K562 (cell line): ENCODE data around the gene RAB31. TPM values are rescaled to one million over a fixed set of nuclear protein-coding genes. Genes with fewer than 3 reads are reported as not detected.

ENCODE experiments used
- ATAC-seq: fragments of 200-7000 bp; cut with Tn5 transposase; 3 replicates; pipeline ENCODE4 v1.9.1; 2020; ENCODE audit warnings: moderate library complexity
- BruUV-seq: library from RNA; stranded (reverse); fragments of 400-500 nt; replicated peaks from 2 replicates; lab custom pipeline; 2021; lab: Mats Ljungman, UMichigan
- CTCF ChIA-PET: fragments of 300-600 bp; formaldehyde crosslinking; extraction: SDS; loops from one replicate; lab custom pipeline; 2021; ENCODE audit warnings: low intra/inter-chr PET ratio; lab: Yijun Ruan, JAX
- POLR2A ChIA-PET: fragments of 300-600, 350-650 bp; sonication (Branson Sonifier 250); formaldehyde crosslinking; extraction: SDS; loops from one replicate; lab custom pipeline; 2021; ENCODE audit warnings: antibody characterized with exemption, inconsistent platforms; lab: Yijun Ruan, JAX
- DNase-seq, 4 experiments: peaks; one replicate each; pipeline versions ENCODE4 v3.0.0 to v3.0.0-alpha.2; 2011 to 2018; ENCODE audit warnings: low spot score in 3 of 4, mixed read lengths in 3 of 4; ENCODE audit errors: extremely low read depth in 1 of 4
- FAIRE-seq: peaks from 2 replicates; lab custom pipeline; 2011; peaks lifted over from hg19 to GRCh38; lab: Jason Lieb, UNC
- H2AFZ ChIP-seq: 2 replicates; pipeline ENCODE4 v1.6.0; 2011; ENCODE audit warnings: low read depth, low read length, control low read depth, inconsistent platforms
- H3K27ac ChIP-seq: fragments of 200-600 bp; 3 replicates; pipeline ENCODE4 v1.8.0; 2011; ENCODE audit warnings: low read depth, mild to moderate bottlenecking, control low read depth, inconsistent platforms, low read length, moderate library complexity, mixed read lengths; ENCODE audit errors: extremely low read depth
- H3K27me3 ChIP-seq, 2 experiments: fragments of 300-600 bp in 1 of 2; 2 replicates in 1 of 2; 3 replicates in 1 of 2; pipeline versions ENCODE4 v1.6.0 to v1.8.0; 2011; ENCODE audit warnings: inconsistent platforms in 2 of 2, low read length in 2 of 2, mild to moderate bottlenecking in 1 of 2, mixed read lengths in 1 of 2, moderate library complexity in 1 of 2; ENCODE audit not compliant: control insufficient read depth in 2 of 2, insufficient read depth in 2 of 2
- H3K36me3 ChIP-seq: fragments of 300-600 bp; 3 replicates; pipeline ENCODE4 v1.8.0; 2011; ENCODE audit warnings: mild to moderate bottlenecking, low read length, inconsistent platforms; ENCODE audit not compliant: control insufficient read depth, insufficient read depth
- H3K4me1 ChIP-seq, 2 experiments: fragments of 200-600 bp in 1 of 2; replicated peaks in 1 of 2; 2 replicates in 1 of 2; 3 replicates in 1 of 2; pipeline versions ENCODE4 v1.5.1 to v1.8.0; 2011; ENCODE audit warnings: inconsistent platforms in 2 of 2, low read length in 2 of 2, mild to moderate bottlenecking in 1 of 2, mixed read lengths in 1 of 2, moderate library complexity in 1 of 2; ENCODE audit not compliant: control insufficient read depth in 2 of 2, insufficient read depth in 2 of 2
- H3K4me2 ChIP-seq: 2 replicates; pipeline ENCODE4 v1.6.1; 2011; ENCODE audit warnings: low read length, control low read depth, inconsistent platforms, mixed read lengths; ENCODE audit not compliant: insufficient read depth
- H3K4me3 ChIP-seq: fragments of 200-600 bp; sonication (generic), shearing (Covaris generic); 2 replicates; pipeline ENCODE4 v1.5.1; 2016; ENCODE audit warnings: control low read depth, inconsistent platforms
- H3K79me2 ChIP-seq: fragments of 200-600 bp; 3 replicates; pipeline ENCODE4 v1.8.0; 2011; ENCODE audit warnings: low read length, inconsistent platforms; ENCODE audit not compliant: control insufficient read depth, insufficient read depth
- H3K9ac ChIP-seq, 2 experiments: 2 replicates each; pipeline versions ENCODE4 v1.6.0 to v1.6.1; 2011; ENCODE audit warnings: low read depth in 2 of 2, low read length in 2 of 2, control low read depth in 1 of 2, inconsistent platforms in 1 of 2, mild to moderate bottlenecking in 1 of 2, mixed read lengths in 1 of 2; ENCODE audit not compliant: insufficient read depth in 1 of 2
- H3K9me1 ChIP-seq: one replicate; pipeline ENCODE4 v1.6.0; 2011; ENCODE audit warnings: inconsistent platforms, mild to moderate bottlenecking, low read length, moderate library complexity; ENCODE audit not compliant: control insufficient read depth, insufficient read depth
- H3K9me3 ChIP-seq: replicated peaks from 2 replicates; pipeline ENCODE4 v1.5.1; 2011; ENCODE audit warnings: low read depth, low read length, inconsistent platforms; ENCODE audit not compliant: control insufficient read depth, insufficient read depth
- H4K20me1 ChIP-seq: replicated peaks from 2 replicates; pipeline ENCODE4 v1.6.1; 2011; ENCODE audit warnings: low read length, inconsistent platforms, mixed read lengths; ENCODE audit not compliant: control insufficient read depth, insufficient read depth
- ARID2 ChIP-seq: fragments of 450-650 bp; IDR thresholded peaks from 2 replicates; pipeline ENCODE4 v1.6.1; 2017; ENCODE audit warnings: antibody characterized with exemption, mild to moderate bottlenecking
- CBX5 ChIP-seq: IDR thresholded peaks from 2 replicates; pipeline ENCODE4 v1.6.1; 2014; ENCODE audit warnings: low read depth, borderline replicate concordance
- CGGBP1 ChIP-seq: fragments of 250-450 bp; sonication (Bioruptor Pico); IDR thresholded peaks from 2 replicates; pipeline ENCODE4 v1.9.0; 2021; ENCODE audit warnings: mild to moderate bottlenecking
- E2F8 ChIP-seq: fragments of 450-650 bp; IDR thresholded peaks from 2 replicates; pipeline ENCODE4 v1.7.1; 2018; ENCODE audit warnings: mild to moderate bottlenecking, low read depth; ENCODE audit not compliant: partially characterized antibody
- HLTF ChIP-seq: fragments of 450-650 bp; IDR thresholded peaks from 2 replicates; pipeline ENCODE4 v1.6.1; 2016
- KDM5B ChIP-seq: fragments of 200-600 bp; sonication (generic); IDR thresholded peaks from 2 replicates; pipeline ENCODE4 v1.6.1; 2012; ENCODE audit warnings: low read depth, mild to moderate bottlenecking, moderate library complexity, low read length, control low read depth, inconsistent platforms; ENCODE audit not compliant: insufficient replicate concordance
- MLX ChIP-seq, 2 experiments: fragments of 450-650 bp in 1 of 2; sonication (generic) in 1 of 2; formaldehyde crosslinking; conservative IDR thresholded peaks; 2 replicates each; pipeline versions ENCODE4 v1.4.0 to v1.8.1; 2020 to 2022; ENCODE audit warnings: mild to moderate bottlenecking in 1 of 2, missing genetic modification reagents in 1 of 2
- NRF1 ChIP-seq, 2 experiments: fragments of 450-650 bp; IDR thresholded peaks in 1 of 2; conservative IDR thresholded peaks in 1 of 2; 2 replicates each; pipeline ENCODE4 v1.6.1; 2014; ENCODE audit warnings: mild to moderate bottlenecking in 2 of 2
- PPARD ChIP-seq: fragments of 250-450 bp; sonication (Bioruptor Pico); IDR thresholded peaks from 2 replicates; pipeline ENCODE4 v1.8.0; 2022; ENCODE audit warnings: inconsistent platforms, mild to moderate bottlenecking, moderate library complexity
- RBM15 ChIP-seq: fragments of 200-400 bp; formaldehyde crosslinking; IDR thresholded peaks from 2 replicates; pipeline ENCODE4 v1.6.1; 2018; ENCODE audit warnings: mild to moderate bottlenecking, low read length, moderate library complexity; ENCODE audit not compliant: insufficient read depth
- ZNF589 ChIP-seq: fragments of 200-800 bp; sonication (Bioruptor generic); IDR thresholded peaks from 2 replicates; pipeline ENCODE4 v1.6.1; 2016; ENCODE audit warnings: low read depth, missing genetic modification characterization, missing compliant biosample characterization
- ZNF766 ChIP-seq: fragments of 200-800 bp; sonication (Bioruptor generic); conservative IDR thresholded peaks from 2 replicates; pipeline ENCODE4 v1.6.1; 2016; ENCODE audit warnings: missing genetic modification characterization, missing compliant biosample characterization
- WGBS: fragments of 100-300 bp; shearing (Covaris generic); methylation state at CpG from one replicate; pipeline ENCODE4 v1.1.6; 2016; ENCODE audit warnings: low coverage, mixed read lengths; ENCODE audit not compliant: insufficient coverage; ENCODE audit errors: missing lambda C conversion rate; 5-methylcytosine and 5-hydroxymethylcytosine counted together
- in situ Hi-C: fragments of 300-500 bp; cut with MboI; formaldehyde crosslinking; loops from 4 replicates; pipeline ENCODE4 v1.15.0; 2018; ENCODE audit warnings: inconsistent platforms, mixed read lengths
- intact Hi-C: fragments of 100-400 bp; cut with micrococcal nuclease; formaldehyde crosslinking; loops from 2 replicates; pipeline ENCODE4 v1.14.2; 2022
- polyA plus RNA-seq, 8 experiments: library from polyadenylated mRNA; depleted of rRNA in 4 of 8; stranded (reverse) in 5 of 8; unstranded in 3 of 8; fragments of >200 nt; fragmentation: Nextera tagmentation in 2 of 8; fragmentation: Illumina TruSeq in 1 of 8; extraction: Ambion mirVana in 2 of 8; extraction: Trizol in 1 of 8; gene quantifications; 2 replicates each; pipeline versions ENCODE4 v1.2.1 to v1.2.3, GENCODE V29; 2011 to 2014; ENCODE audit warnings: inconsistent platforms in 1 of 8, missing spikeins in 1 of 8
- total RNA-seq, 7 experiments: library from RNA; depleted of rRNA in 6 of 7; stranded (reverse); fragments of >200 nt in 6 of 7; fragmentation: Illumina TruSeq in 2 of 7; extraction: Trizol in 2 of 7; gene quantifications; 2 replicates each; pipeline versions ENCODE4 v1.2.1 to v1.2.3, GENCODE V29; 2011 to 2021; ENCODE audit warnings: low replicate concordance in 1 of 7

Gene RAB31
- total and polyA plus RNA-seq, 9 of the 15 experiments (the other 6 are each of a cell fraction or from before 2014, with no cell fraction given) = 20.7 to 70.4 (median 41.3) TPM

GRCh38 chr18:9861933-9862332 lies 153.8 kb downstream of the RAB31 start:
- DNase-seq (no peak), FAIRE-seq (no peak), ATAC-seq (no peak)
- no peak overlapping the region for H3K9ac ChIP-seq
- H4K20me1 ChIP-seq = no peaks in the 10 kb centered on the region
- peaks cover 31% of the 10 kb centered on the region; the same call in 2 of the 3 replicates for H3K36me3 ChIP-seq
- no TSS peak for BruUV-seq
- 70% methylated on average over 4 of the region's 4 CpGs for WGBS
- H3K27me3 ChIP-seq = no peaks in the 10 kb centered on the region
- H3K4me2 ChIP-seq = no peak overlapping the region
- intact Hi-C loops (no loop called here), in situ Hi-C loops (no loop called here)
- POLR2A ChIA-PET = interaction anchor here (0.6 to 3.6 kb wide), 6 partner anchors 9 to 53 kb away, joined by 3 to 19 read pairs (median 3); no protein-coding TSS in a partner anchor
- CTCF ChIA-PET = no interaction called here
- H3K4me3 ChIP-seq = no peak overlapping the region
- H3K79me2 ChIP-seq = no peaks in the 10 kb centered on the region
- H3K9me1 ChIP-seq = no peaks in the 10 kb centered on the region
- H3K4me1 ChIP-seq = peaks cover 3 to 9% of the 10 kb centered on the region in 2 experiments; a peak in 4 of 5 replicates
- H3K27ac ChIP-seq = no peak overlapping the region
- H3K9me3 ChIP-seq = peaks cover 21% of the 10 kb centered on the region
- H2AFZ ChIP-seq = no peak overlapping the region
- TF ChIP-seq PPARD (CRISPR knock-in tag) (no peak), ARID2 (no peak), CGGBP1 (CRISPR knock-in tag) (no peak), KDM5B (no peak), E2F8 (no peak), ZNF766 (CRISPR knock-in tag) (no peak), ZNF589 (CRISPR knock-in tag) (no peak), RBM15 (no peak), HLTF (no peak), MLX (CRISPR knock-in tag; conservative IDR thresholded peaks at IDR 0.05) (no peak), NRF1 (conservative IDR thresholded peaks at IDR 0.05 in 1 of 2, IDR thresholded peaks at IDR 0.05 in 1 of 2) (no peak), CBX5 (no peak)
